ENCODE data around the gene RRM1.

RRM1 gene

GRCh38 chr11:4084406-4085125 lies 10.0 kb upstream of the RRM1 start:
- H3K4me3 ChIP-seq (ENCODE audit: low read depth, low read length, poor library complexity, severe bottlenecking), result no peak overlapping the region
- no peaks in the 10 kb centered on the region for H3K4me1 ChIP-seq (ENCODE audit: insufficient read depth, low read length, severe bottlenecking)
- H3K9me2 ChIP-seq (ENCODE audit: low read depth, low read length), result no peaks in the 10 kb centered on the region
- no peaks in the 10 kb centered on the region for H4K20me1 ChIP-seq (ENCODE audit: insufficient read depth, low read length)
- H3K27ac ChIP-seq (ENCODE audit: low read depth, low read length, poor library complexity, severe bottlenecking), result no peak overlapping the region
- no peaks in the 10 kb centered on the region for H3K27me3 ChIP-seq (ENCODE audit: insufficient read depth, low read length)
- no peak overlapping the region for H2AFZ ChIP-seq (ENCODE audit: low read length)
- H3K4me2 ChIP-seq (ENCODE audit: low read length), result no peak overlapping the region
- no peaks in the 10 kb centered on the region for H3F3A ChIP-seq (ENCODE audit: insufficient read depth, low read length)
- no peak overlapping the region for H3K9ac ChIP-seq (ENCODE audit: low read length)
- no peaks in the 10 kb centered on the region for H3K79me2 ChIP-seq (ENCODE audit: insufficient read depth, low read length)
- H3K36me3 ChIP-seq (ENCODE audit: insufficient read depth, low read length), result peaks cover 35% of the 10 kb centered on the region
- TF ChIP-seq EZH2 (IDR thresholded peaks at IDR 0.05; ENCODE audit: borderline replicate concordance, low read length) (no peak), CTCF (IDR thresholded peaks at IDR 0.05; ENCODE audit: low read length) (no peak)
- no peaks in the 10 kb centered on the region for H3K9me3 ChIP-seq (ENCODE audit: low read length)

- Histone ChIP-seq H3K4me3 (ENCODE audit: low read depth, low read length, poor library complexity, severe bottlenecking) (no peak overlapping the region), H3K4me1 (ENCODE audit: insufficient read depth, low read length, severe bottlenecking) (no peaks in the 10 kb centered on the region), H3K9ac (ENCODE audit: low read length) (no peak overlapping the region), H4K20me1 (ENCODE audit: insufficient read depth, low read length) (no peaks in the 10 kb centered on the region), H3K27me3 (ENCODE audit: insufficient read depth, low read length) (no peaks in the 10 kb centered on the region), H3K9me3 (ENCODE audit: low read length) (no peaks in the 10 kb centered on the region), H3K79me2 (ENCODE audit: insufficient read depth, low read length) (no peaks in the 10 kb centered on the region), H2AFZ (ENCODE audit: low read length) (no peak overlapping the region), H3F3A (ENCODE audit: insufficient read depth, low read length) (no peaks in the 10 kb centered on the region), H3K36me3 (ENCODE audit: insufficient read depth, low read length) (peaks cover 33% of the 10 kb centered on the region), H3K4me2 (ENCODE audit: low read length) (no peak overlapping the region), H3K27ac (ENCODE audit: low read depth, low read length, poor library complexity, severe bottlenecking) (no peak overlapping the region), H3K9me2 (ENCODE audit: low read depth, low read length) (no peaks in the 10 kb centered on the region)
- no peak for TF ChIP-seq CTCF (IDR thresholded peaks at IDR 0.05; ENCODE audit: low read length)
- TF ChIP-seq EZH2 (IDR thresholded peaks at IDR 0.05; ENCODE audit: borderline replicate concordance, low read length), result no peak
Observed at GRCh38 chr11:4085575-4085974, 9.0 kb upstream of the RRM1 start.

GRCh38 chr11:4086575-4087353 lies 7.8 kb upstream of the RRM1 start:
- no peak overlapping the region for H3K4me2 ChIP-seq (ENCODE audit: low read length)
- TF ChIP-seq CTCF (IDR thresholded peaks at IDR 0.05; ENCODE audit: low read length) (no peak), EZH2 (IDR thresholded peaks at IDR 0.05; ENCODE audit: borderline replicate concordance, low read length) (no peak)
- H3K4me3 ChIP-seq (ENCODE audit: low read depth, low read length, poor library complexity, severe bottlenecking), result no peak overlapping the region
- no peaks in the 10 kb centered on the region for H3K79me2 ChIP-seq (ENCODE audit: insufficient read depth, low read length)
- peaks cover 32% of the 10 kb centered on the region for H3K36me3 ChIP-seq (ENCODE audit: insufficient read depth, low read length)
- H3K9me2 ChIP-seq (ENCODE audit: low read depth, low read length), result no peaks in the 10 kb centered on the region
- no peaks in the 10 kb centered on the region for H3K9me3 ChIP-seq (ENCODE audit: low read length)
- H4K20me1 ChIP-seq (ENCODE audit: insufficient read depth, low read length), result no peaks in the 10 kb centered on the region
- H3K4me1 ChIP-seq (ENCODE audit: insufficient read depth, low read length, severe bottlenecking), result no peaks in the 10 kb centered on the region
- no peak overlapping the region for H3K9ac ChIP-seq (ENCODE audit: low read length)
- no peaks in the 10 kb centered on the region for H3K27me3 ChIP-seq (ENCODE audit: insufficient read depth, low read length)
- no peak overlapping the region for H2AFZ ChIP-seq (ENCODE audit: low read length)
- no peaks in the 10 kb centered on the region for H3F3A ChIP-seq (ENCODE audit: insufficient read depth, low read length)
- no peak overlapping the region for H3K27ac ChIP-seq (ENCODE audit: low read depth, low read length, poor library complexity, severe bottlenecking)
